Activated T-cell treated with anti-CD3 and anti-CD28 coated beads for 4 hours (primary cell): ENCODE results near the gene OPN4.

Experiments used
- DNase-seq: peaks from one replicate; pipeline ENCODE4 v3.0.0-alpha.2; 2020

OPN4 gene

GRCh38 chr10:86648704-86649427, 5.5 kb upstream of the OPN4 start:
- no peak for DNase-seq

GRCh38 chr10:86649471-86650150, 4.7 kb upstream of the OPN4 start:
- DNase-seq: no peak

- no peak for DNase-seq
These were observed 4.2 kb upstream of the OPN4 start for GRCh38 chr10:86650151-86650550.

- no peak for DNase-seq
These were observed 3.3 kb upstream of the OPN4 start for GRCh38 chr10:86651021-86651471.

GRCh38 chr10:86651631-86652331, 2.6 kb upstream of the OPN4 start:
- DNase-seq: no peak

- DNase-seq: no peak
These were observed 1.8 kb upstream of the OPN4 start for GRCh38 chr10:86652361-86653202.

- no peak for DNase-seq
These were observed 968 bp upstream of the OPN4 start for GRCh38 chr10:86653379-86653778.

GRCh38 chr10:86653987-86654386, 360 bp upstream of the OPN4 start:
- no peak for DNase-seq

- no peak for DNase-seq
These were observed 810 bp downstream of the OPN4 start for GRCh38 chr10:86655173-86655540.

GRCh38 chr10:86655596-86655995, 1.2 kb downstream of the OPN4 start:
- no peak for DNase-seq

GRCh38 chr10:86657011-86657395, 2.7 kb downstream of the OPN4 start:
- no peak for DNase-seq

- DNase-seq: no peak
These were observed 3.2 kb downstream of the OPN4 start for GRCh38 chr10:86657396-86658011.

GRCh38 chr10:86658261-86658741, 4.0 kb downstream of the OPN4 start:
- DNase-seq: no peak

GRCh38 chr10:86658751-86659150, 4.4 kb downstream of the OPN4 start:
- no peak for DNase-seq

- no peak for DNase-seq
These were observed 4.9 kb downstream of the OPN4 start for GRCh38 chr10:86659161-86659691.

GRCh38 chr10:86659721-86660453, 5.5 kb downstream of the OPN4 start:
- DNase-seq: no peak

GRCh38 chr10:86661161-86662025, 7.0 kb downstream of the OPN4 start:
- no peak for DNase-seq

- DNase-seq: no peak
These were observed 8.1 kb downstream of the OPN4 start for GRCh38 chr10:86662186-86663045.

- DNase-seq: no peak
These were observed 8.6 kb downstream of the OPN4 start for GRCh38 chr10:86663046-86663345.
